ENCODE results near the gene WASHC2A. TPM values are rescaled to one million over a fixed set of nuclear protein-coding genes. Genes with fewer than 3 reads are reported as not detected.
"Not testable (repeated sequence)": the region's sequence is repeated elsewhere in the genome, so short reads cannot be mapped to it uniquely, and the experiment has no call there.

The WASHC2A gene
- total and polyA plus RNA-seq, 8 donors, result 8.8 to 47.8 (median 22.9) TPM

- H3K4me1 ChIP-seq; H3K27ac ChIP-seq; H3K9me3 ChIP-seq; H3K27me3 ChIP-seq; H3K4me3 ChIP-seq; intact Hi-C loops (cut with DNase I; ENCODE audit: low total_unique reads); H3K36me3 ChIP-seq: not testable (repeated sequence)
- DNase-seq, result peak in 1 of 2 donors; percentile 5
- 48 to 65% (median 54%) methylated on average over 2 of the region's 2 CpGs for WGBS, 5 donors
Observed at GRCh38 chr10:50165038-50165437, 97.3 kb downstream of the WASHC2A start.

GRCh38 chr10:50167833-50168232, 100.1 kb downstream of the WASHC2A start:
- H3K4me1 ChIP-seq; H3K9me3 ChIP-seq; H3K4me3 ChIP-seq; H3K27ac ChIP-seq; intact Hi-C loops (cut with DNase I; ENCODE audit: low total_unique reads); H3K36me3 ChIP-seq; H3K27me3 ChIP-seq; DNase-seq: not testable (repeated sequence)
- WGBS, 5 donors, result 91 to 100% (median 97%) methylated on average over 2 to 3 of the region's 3 CpGs

GRCh38 chr10:50169506-50169905, 101.8 kb downstream of the WASHC2A start:
- intact Hi-C loops (cut with DNase I; ENCODE audit: low total_unique reads); DNase-seq: not testable (repeated sequence)
- WGBS, 5 donors, result 55 to 75% (median 60%) methylated on average over 1 of the region's 1 CpG

GRCh38 chr10:50174788-50175525, 107.2 kb downstream of the WASHC2A start:
- H3K27ac ChIP-seq; DNase-seq; H3K4me1 ChIP-seq; H3K4me3 ChIP-seq; H3K27me3 ChIP-seq; H3K9me3 ChIP-seq; intact Hi-C loops (cut with DNase I; ENCODE audit: low total_unique reads); H3K36me3 ChIP-seq: not testable (repeated sequence)
- WGBS, 5 donors, result 51 to 94% (median 57%) methylated on average over 2 to 3 of the region's 3 CpGs

More at GRCh38 chr10:50169506-50169905, 101.8 kb downstream of the WASHC2A start:
- H3K4me1 ChIP-seq, H3K27me3 ChIP-seq, H3K4me3 ChIP-seq, H3K9me3 ChIP-seq, H3K27ac ChIP-seq, H3K36me3 ChIP-seq: not testable (repeated sequence)

Other genes starting within 250 kb of the WASHC2A start
- gene PARG, start 125.9 kb upstream of the WASHC2A start, total RNA-seq, result 10 to 100 TPM; 19.1 to 57.1 (median 35.7) TPM
- 1 to 10 TPM; 3.1 to 5.5 (median 5.2) TPM for gene PARG, start 125.9 kb upstream of the WASHC2A start, polyA plus RNA-seq
- 10 to 100 TPM; 13.6 to 46.0 (median 37.9) TPM for gene TIMM23B, start 125.9 kb upstream of the WASHC2A start, total RNA-seq
- gene TIMM23B, start 125.9 kb upstream of the WASHC2A start, polyA plus RNA-seq, result 1 to 10 TPM; 3.5 to 6.2 (median 5.2) TPM
- 10 to 100 TPM in 4 of 5 donors, 1 to 10 TPM in 1; 9.2 to 80.8 (median 21.1) TPM for gene AGAP6, start 79.5 kb upstream of the WASHC2A start, total RNA-seq
- 10 to 100 TPM in 1 of 3 donors, 1 to 10 TPM in 2; 3.1 to 15.9 (median 3.8) TPM for gene AGAP6, start 79.5 kb upstream of the WASHC2A start, polyA plus RNA-seq
- 10 to 100 TPM in 1 of 5 donors, 1 to 10 TPM in 2, under 1 TPM in 2; 0.29 to 22.8 (median 2.8) TPM for gene ASAH2, start 183.6 kb downstream of the WASHC2A start, total RNA-seq
- under 1 TPM; 0.20 to 0.37 (median 0.31) TPM for gene ASAH2, start 183.6 kb downstream of the WASHC2A start, polyA plus RNA-seq

All from stomach (tissue), 9 donors.